Gastroesophageal sphincter (tissue), 4 donors: ENCODE results near the gene EEF1AKMT3. TPM values are rescaled to one million over a fixed set of nuclear protein-coding genes. Genes with fewer than 3 reads are reported as not detected.
A peak's percentile ranks its signal among the peaks of the same experiment; 100 is the strongest.

Experiments used
- ATAC-seq: fragments of 150-250 bp; one replicate; pipeline ENCODE4 v1.9.1; 2016; ENCODE audit warnings: mild to moderate bottlenecking, moderate library complexity
- H3K27ac ChIP-seq, 4 donors: fragments of 200-600 bp; sonication (generic) in 3 of 4; 1 replicate in 3 of 4; 2 replicates in 1 of 4; pipeline ENCODE4 v1.5.1; 2016 to 2019
- H3K27me3 ChIP-seq: fragments of 200-600 bp; sonication (generic); one replicate; pipeline ENCODE4 v1.5.1; 2019
- H3K36me3 ChIP-seq, 2 donors: fragments of 200-600 bp; sonication (generic); one replicate each; pipeline ENCODE4 v1.5.1; 2019; ENCODE audit warnings: control low read depth in 1 of 2
- H3K4me1 ChIP-seq, 3 donors: fragments of 200-600 bp; sonication (generic); 1 replicate in 2 of 3; 2 replicates in 1 of 3; pipeline ENCODE4 v1.5.1; 2016 to 2019; ENCODE audit warnings: control low read depth in 2 of 3
- H3K4me3 ChIP-seq, 2 donors: fragments of 200-600 bp; sonication (generic); one replicate each; pipeline ENCODE4 v1.5.1; 2019; ENCODE audit warnings: mild to moderate bottlenecking in 1 of 2, moderate library complexity in 1 of 2
- H3K9me3 ChIP-seq, 3 donors: fragments of 200-600 bp; sonication (generic); one replicate each; pipeline ENCODE4 v1.5.1; 2017 to 2019; ENCODE audit warnings: control low read depth in 2 of 3
- CTCF ChIP-seq, 4 experiments: fragments of 200-600 bp in 2 of 4; fragments of 450-650 bp in 2 of 4; sonication (generic) in 1 of 4; IDR thresholded peaks; one replicate each; pipeline ENCODE4 v1.5.1; 2017 to 2019; ENCODE audit warnings: antibody characterized with exemption in 4 of 4, mild to moderate bottlenecking in 2 of 4, moderate library complexity in 2 of 4
- EP300 ChIP-seq: sonication (generic); formaldehyde crosslinking; IDR thresholded peaks from one replicate; pipeline ENCODE4 v1.6.1; 2017; ENCODE audit warnings: antibody characterized with exemption, mild to moderate bottlenecking
- POLR2A ChIP-seq, 2 donors: fragments of 450-650 bp; IDR thresholded peaks; one replicate each; pipeline ENCODE4 v1.6.1; 2017; ENCODE audit warnings: antibody characterized with exemption in 2 of 2, mild to moderate bottlenecking in 2 of 2, moderate library complexity in 1 of 2
- POLR2AphosphoS5 ChIP-seq: sonication (generic); formaldehyde crosslinking; IDR thresholded peaks from one replicate; pipeline ENCODE4 v1.6.1; 2017; ENCODE audit warnings: antibody characterized with exemption
- WGBS, 2 donors: methylation state at CpG; one replicate each; pipeline ENCODE4 v1.1.5; 2018; ENCODE audit warnings: low coverage in 1 of 2; 5-methylcytosine and 5-hydroxymethylcytosine counted together
- total RNA-seq, 4 donors: library from RNA; depleted of rRNA; stranded (reverse); fragments of >200 nt; gene quantifications; one replicate each; pipeline ENCODE4 v1.1.0, GENCODE V29; 2016

The EEF1AKMT3 gene
- total RNA-seq, 4 donors from 2014 or later, result 10.8 to 19.5 (median 11.7) TPM

GRCh38 chr12:57727758-57728395, 44.5 kb upstream of the EEF1AKMT3 start:
- Histone ChIP-seq H3K27ac (peak overlapping the region in 1 of 4 donors; percentile 74), H3K4me1 (peaks cover 0 to 28% (median 4%) of the 10 kb centered on the region in 3 donors), H3K9me3 (no peaks in the 10 kb centered on the region), H3K4me3 (no peak overlapping the region), H3K27me3 (peaks cover 78% of the 10 kb centered on the region), H3K36me3 (no peaks in the 10 kb centered on the region)
- no peak for TF ChIP-seq EP300
- TF ChIP-seq CTCF (IDR thresholded peaks at IDR 0.05), result no peak
- TF ChIP-seq POLR2AphosphoS5, result no peak
- TF ChIP-seq POLR2A (IDR thresholded peaks at IDR 0.05), result no peak
- ATAC-seq, result no peak
- WGBS, 2 donors, result 43 to 61% methylated on average over 6 to 7 of the region's 21 CpGs

- WGBS, 2 donors, result 43 to 46% methylated on average over 4 to 5 of the region's 5 CpGs
- Histone ChIP-seq H3K4me1 (peaks cover 0 to 28% (median 4%) of the 10 kb centered on the region in 3 donors), H3K27me3 (peaks cover 92% of the 10 kb centered on the region), H3K9me3 (no peaks in the 10 kb centered on the region), H3K4me3 (no peak overlapping the region), H3K36me3 (no peaks in the 10 kb centered on the region), H3K27ac (no peak overlapping the region)
- no peak for TF ChIP-seq POLR2A (IDR thresholded peaks at IDR 0.05)
- TF ChIP-seq POLR2AphosphoS5, result no peak
- TF ChIP-seq CTCF (IDR thresholded peaks at IDR 0.05), result no peak
- TF ChIP-seq EP300, result no peak
- no peak for ATAC-seq
These were observed 43.0 kb upstream of the EEF1AKMT3 start for GRCh38 chr12:57729321-57729844.

GRCh38 chr12:57730336-57731067, 41.9 kb upstream of the EEF1AKMT3 start:
- ATAC-seq, result no peak
- Histone ChIP-seq H3K36me3 (no peaks in the 10 kb centered on the region), H3K4me3 (no peak overlapping the region), H3K4me1 (peaks cover 0 to 27% (median 7%) of the 10 kb centered on the region in 3 donors), H3K27me3 (peaks cover 94% of the 10 kb centered on the region), H3K9me3 (no peaks in the 10 kb centered on the region), H3K27ac (no peak overlapping the region)
- no peak for TF ChIP-seq POLR2AphosphoS5
- TF ChIP-seq EP300, result no peak
- TF ChIP-seq POLR2A (IDR thresholded peaks at IDR 0.05), result no peak
- no peak for TF ChIP-seq CTCF (IDR thresholded peaks at IDR 0.05)
- WGBS, 2 donors, result 73 to 75% methylated on average over 8 of the region's 13 CpGs

- TF ChIP-seq EP300 (no peak), POLR2A (IDR thresholded peaks at IDR 0.05) (no peak), POLR2AphosphoS5 (no peak), CTCF (IDR thresholded peaks at IDR 0.05) (no peak)
- Histone ChIP-seq H3K27ac (no peak overlapping the region), H3K36me3 (no peaks in the 10 kb centered on the region), H3K4me3 (no peak overlapping the region), H3K27me3 (peaks cover 94% of the 10 kb centered on the region), H3K9me3 (no peaks in the 10 kb centered on the region), H3K4me1 (peaks cover 0 to 27% (median 7%) of the 10 kb centered on the region in 3 donors)
- ATAC-seq, result no peak
- 60 to 61% methylated on average over 2 to 6 of the region's 19 CpGs for WGBS, 2 donors
These were observed 40.9 kb upstream of the EEF1AKMT3 start for GRCh38 chr12:57731411-57732080.
